HG03175 (cell line): ENCODE data around the gene SLC2A5.

ENCODE experiments used
- ATAC-seq: cut with Tn5 transposase; IDR thresholded peaks from one replicate; pipeline ENCODE4 v1.9.1; 2021; ENCODE audit warnings: mild to moderate bottlenecking, moderate library complexity; ENCODE audit not compliant: unreplicated experiment

SLC2A5 gene

DNA sequence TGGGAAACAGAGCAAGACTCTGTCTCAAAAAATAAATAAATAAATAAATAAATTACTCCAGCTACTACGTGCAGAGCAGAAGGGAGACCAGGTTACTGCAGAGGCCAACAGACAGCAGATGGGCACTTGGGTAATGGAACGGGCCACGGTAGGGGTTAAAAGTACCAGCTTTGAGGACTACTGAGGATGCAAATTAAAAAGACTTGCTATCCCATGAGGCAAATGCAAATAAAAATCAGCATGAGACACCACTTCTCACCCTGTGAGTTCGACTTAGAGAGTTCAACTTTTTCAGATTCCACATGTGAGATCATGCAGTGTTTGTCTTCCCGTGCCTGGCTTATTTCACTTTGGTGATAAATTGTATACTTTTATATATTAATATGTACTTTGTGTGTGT lies 6.6 kb downstream of the SLC2A5 start:
- ATAC-seq: no peak

GRCh38 chr1:9062021-9062471 lies 7.4 kb downstream of the SLC2A5 start:
- no peak for ATAC-seq

GRCh38 chr1:9061252-9061960 lies 8.0 kb downstream of the SLC2A5 start:
- no peak for ATAC-seq

DNA sequence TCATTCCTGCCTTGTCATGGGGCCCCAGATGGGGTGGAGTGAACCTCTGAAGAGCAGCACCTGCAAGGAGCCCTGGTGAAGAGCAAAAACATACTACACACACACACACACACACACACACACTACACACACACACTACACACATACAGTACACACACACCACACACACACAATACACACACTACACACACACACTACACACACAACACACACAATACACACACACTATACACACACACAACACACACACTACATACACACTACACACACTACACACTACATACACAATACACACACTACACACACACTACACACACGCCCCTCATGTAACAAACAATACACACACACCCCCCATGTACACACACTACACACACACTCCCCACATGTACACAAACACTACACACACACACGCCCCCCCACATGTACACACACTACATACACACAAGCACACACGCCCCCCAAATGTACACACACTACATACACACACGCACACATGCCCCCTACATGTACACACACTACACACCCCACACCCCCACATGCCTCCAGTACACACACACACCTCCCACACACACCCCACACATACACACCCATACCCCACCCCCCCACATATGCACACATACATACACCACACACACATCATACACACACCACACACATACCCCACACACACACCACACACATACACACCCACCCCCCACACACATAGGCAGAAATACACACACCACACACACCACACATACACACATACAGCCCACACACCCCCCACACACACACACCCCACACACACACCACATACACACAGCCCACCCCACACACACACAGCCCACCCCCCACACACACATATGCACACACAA lies 9.3 kb downstream of the SLC2A5 start:
- no peak for ATAC-seq

GRCh38 chr1:9058465-9058864 lies 11.0 kb downstream of the SLC2A5 start:
- no peak for ATAC-seq

DNA sequence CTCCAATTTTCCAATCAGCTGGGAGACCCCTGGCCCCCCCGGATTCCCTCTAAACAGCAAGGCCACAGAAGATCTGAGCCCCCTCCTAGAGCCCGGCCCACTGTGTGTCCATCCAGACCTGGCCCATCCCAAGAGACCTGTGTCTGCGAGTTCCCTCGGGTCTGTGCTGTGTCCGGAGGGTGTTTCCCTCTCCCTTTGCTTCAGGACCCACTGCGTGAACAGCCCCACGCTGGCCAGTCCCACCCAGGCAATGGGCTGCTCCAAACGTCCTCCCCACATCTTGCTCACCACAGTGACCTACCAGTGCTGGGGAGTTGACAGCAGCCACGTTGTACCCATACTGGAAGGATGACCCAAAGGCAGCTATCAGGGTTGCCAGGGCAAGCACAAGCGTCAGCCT lies 11.6 kb downstream of the SLC2A5 start:
- no peak for ATAC-seq

DNA sequence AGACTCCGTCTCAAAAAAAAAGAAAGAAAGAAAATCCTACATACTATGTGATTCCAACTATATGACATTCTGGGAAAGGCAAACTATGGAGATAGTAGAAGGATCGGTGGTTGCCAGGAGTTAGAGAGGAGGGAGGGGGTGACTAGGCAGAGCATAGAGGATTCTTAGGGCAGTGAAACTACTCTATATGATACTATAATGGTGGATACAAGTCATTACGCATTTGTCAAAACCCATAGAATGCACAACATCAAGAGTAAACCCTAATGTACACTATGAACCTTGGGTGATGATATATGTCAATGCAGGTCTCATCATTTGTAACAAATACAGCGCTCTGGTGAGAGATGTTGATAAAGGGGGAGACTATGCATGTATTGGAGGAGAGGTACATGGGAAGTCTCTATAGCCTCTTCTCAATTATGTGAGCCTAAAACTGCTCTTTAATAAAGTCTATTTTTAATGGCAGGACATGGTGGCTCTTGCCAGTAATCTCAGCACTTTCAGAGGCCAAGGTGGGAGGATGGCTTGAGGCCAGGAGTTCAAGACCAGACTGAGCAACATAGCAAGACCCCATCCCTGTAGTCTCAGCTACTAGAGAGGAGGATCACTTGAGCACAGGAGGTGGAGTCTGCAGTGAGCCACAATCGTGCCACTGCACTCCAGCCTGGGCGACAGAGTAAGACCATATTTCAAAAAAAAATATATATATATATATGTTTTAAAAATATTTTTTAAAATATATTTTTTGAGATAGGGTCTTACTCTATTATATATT lies 17.0 kb downstream of the SLC2A5 start:
- no peak for ATAC-seq

DNA sequence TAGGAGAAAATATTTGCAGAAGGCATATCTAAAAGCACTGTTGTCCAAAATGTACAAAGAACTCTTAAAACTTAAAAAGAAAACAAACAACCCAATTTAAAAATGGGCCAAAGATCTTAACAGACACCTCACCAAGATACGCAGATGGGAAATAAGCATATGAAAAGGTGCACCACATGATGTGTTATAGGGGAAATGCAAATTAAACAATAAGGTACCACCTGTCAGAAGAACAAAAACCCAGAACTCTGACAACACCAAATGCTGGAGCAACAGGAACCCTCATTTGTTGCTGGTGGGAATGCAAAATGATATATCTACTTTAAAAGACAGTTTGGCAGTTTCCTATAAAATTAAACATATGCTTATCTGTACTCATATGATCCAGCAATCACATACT lies 18.1 kb downstream of the SLC2A5 start:
- ATAC-seq: no peak

DNA sequence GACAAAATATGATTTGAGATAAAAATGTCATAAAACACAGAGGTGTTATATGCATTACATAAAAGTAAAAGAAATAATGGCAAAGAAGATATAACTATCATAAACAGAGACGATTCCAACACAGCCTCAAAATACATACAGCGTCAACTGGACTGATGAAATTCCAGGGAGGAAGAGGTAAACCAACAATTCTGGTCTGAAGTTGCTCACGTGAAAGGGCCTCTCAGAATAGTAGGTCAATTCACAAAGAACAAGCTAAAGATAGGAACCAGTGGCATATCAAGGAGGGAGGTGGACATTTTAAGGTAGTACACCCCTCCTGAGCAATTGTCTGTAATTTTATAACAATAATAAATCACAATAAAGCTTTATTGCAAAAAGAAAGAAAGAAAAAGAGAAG lies 18.6 kb downstream of the SLC2A5 start:
- no peak for ATAC-seq

DNA sequence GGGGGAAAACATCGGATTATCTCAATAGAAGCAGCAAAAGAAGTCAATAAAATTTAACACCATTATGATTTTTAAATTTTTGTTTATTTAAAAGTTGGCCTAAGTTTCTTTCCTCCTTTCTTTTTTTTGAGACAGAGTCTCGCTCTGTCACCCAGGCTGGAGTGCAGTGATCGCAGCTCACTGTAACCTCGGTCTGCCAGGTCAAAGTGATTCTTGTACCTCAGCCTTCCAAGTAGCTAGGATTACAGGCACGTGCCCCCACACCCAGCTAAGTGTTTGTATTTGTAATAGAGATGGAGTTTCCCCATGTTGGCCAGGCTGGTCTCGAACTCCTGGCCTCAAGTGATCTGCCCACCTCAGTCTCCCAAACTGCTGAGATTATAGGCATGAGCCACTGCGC lies 20.9 kb downstream of the SLC2A5 start:
- ATAC-seq: no peak

DNA sequence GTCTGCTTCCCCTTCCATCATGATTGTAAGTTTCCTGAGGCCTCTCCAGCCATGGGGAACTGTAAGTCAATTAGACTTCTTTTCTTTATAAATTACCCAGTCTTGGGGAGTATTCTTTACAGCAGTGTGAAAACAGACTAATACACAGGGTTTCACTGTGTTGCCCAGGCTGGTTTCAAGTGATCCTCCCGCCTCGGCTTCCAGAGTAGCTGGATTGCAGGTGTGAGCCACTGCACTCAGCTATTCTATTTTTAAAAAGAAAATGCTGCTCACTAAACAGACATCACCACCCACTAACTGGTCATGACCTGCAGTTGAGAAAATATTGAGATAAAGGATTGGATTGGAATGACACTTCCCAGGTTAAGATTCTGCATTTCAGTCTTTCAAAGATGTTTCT lies 22.4 kb downstream of the SLC2A5 start:
- ATAC-seq: no peak

DNA sequence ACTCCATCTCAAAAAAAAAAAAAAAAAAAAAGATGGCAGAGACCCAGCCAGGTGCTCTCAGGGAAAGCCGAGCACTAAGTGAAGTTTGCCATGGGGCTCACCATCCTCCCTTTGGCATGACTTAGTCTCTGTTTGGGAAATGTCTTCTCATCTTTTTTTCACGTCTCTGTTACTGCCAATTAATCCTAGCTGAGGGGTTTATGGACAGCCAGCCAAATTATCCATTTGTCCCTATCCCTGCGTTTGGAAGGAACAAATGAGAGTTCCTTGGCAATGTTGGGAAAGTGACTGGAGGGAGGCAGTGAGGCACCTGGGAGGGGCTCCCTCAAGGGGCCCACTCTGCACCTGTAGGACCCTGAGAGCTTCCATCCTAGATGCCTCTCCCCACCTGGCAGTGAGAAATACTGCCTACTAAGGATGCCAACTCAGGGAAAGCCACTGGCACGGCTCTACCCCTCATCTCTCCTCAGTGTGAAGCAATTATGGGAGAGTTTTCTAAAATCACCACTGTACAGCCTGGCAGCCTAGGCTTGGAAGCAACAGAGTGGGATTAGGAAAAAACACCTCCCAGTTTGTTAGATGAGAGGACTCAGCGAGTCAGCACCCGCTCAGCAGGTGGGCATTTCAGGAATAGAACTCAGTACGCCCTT lies 23.4 kb downstream of the SLC2A5 start:
- ATAC-seq: no peak

DNA sequence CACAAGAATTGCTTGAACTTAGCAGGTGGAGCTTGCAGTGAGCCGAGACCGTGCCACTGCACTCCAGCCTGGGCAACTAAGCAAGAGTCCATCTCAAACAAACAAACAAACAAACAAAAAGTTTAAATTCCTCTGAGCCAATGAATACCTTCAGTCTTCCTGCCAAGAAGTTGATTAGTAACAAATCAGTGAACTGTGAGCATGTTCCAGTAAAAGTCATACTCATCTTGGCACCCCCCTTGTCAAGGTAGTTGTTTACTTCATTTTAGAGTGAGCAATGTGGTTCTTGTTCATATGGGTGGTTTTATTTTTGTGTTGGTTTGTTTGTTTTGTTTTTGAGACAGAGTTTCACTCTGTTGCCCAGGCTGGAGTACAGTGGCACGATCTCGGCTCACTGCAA lies 25.2 kb downstream of the SLC2A5 start:
- no peak for ATAC-seq

GRCh38 chr1:9042272-9042671 lies 27.2 kb downstream of the SLC2A5 start:
- ATAC-seq: no peak

DNA sequence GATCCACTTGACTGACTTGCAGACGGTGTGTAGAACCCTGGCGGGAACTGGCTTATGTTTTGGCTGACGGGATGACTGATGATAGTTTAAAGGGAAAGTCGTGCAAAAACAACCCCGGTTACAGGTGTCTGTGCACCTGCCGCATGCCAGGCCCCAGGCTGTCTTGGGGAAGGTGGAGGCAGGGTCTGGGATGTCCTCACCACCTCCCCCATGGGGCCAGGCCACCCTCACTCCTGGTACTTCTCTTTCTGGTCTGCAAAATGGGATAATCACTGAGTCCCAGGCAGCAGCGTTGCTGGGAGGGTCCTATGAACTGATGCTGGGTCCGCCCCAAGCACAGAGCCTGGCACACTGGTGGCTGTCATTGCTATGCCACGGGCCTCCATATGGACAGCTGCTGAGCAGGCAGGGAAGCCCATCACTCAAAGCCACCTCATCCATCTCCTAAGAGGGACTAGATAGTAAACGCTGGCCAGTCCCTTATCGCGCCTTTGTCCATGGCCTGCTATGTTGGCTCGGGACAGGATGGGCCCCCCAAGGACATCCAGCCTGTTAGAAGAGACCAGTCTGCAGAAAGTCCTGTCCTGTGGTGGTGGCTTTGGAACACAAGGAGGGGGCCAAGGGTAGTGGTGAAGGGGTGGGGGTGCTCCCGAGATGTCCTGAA lies 28.2 kb downstream of the SLC2A5 start:
- ATAC-seq: no peak

DNA sequence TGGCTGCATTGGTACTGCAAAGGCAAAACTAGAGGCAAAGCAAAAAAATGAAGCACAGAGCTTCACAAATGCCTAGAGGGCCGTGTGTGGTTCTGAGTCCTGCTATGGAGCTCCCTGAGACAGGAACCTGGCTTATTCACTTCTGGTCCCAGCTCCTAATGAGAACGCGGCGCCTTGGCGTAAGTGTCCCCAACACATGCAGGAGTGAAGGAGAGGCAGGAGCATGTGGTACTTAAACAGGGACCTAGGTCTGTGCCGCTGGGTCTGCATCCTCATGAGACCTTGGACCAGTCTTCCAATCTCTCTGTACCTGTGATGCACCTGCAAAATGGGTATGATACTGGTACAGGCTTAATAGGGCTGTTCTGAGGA lies 28.8 kb downstream of the SLC2A5 start:
- ATAC-seq: no peak

- ATAC-seq: no peak
These were observed 29.4 kb downstream of the SLC2A5 start for GRCh38 chr1:9039761-9040658.

DNA sequence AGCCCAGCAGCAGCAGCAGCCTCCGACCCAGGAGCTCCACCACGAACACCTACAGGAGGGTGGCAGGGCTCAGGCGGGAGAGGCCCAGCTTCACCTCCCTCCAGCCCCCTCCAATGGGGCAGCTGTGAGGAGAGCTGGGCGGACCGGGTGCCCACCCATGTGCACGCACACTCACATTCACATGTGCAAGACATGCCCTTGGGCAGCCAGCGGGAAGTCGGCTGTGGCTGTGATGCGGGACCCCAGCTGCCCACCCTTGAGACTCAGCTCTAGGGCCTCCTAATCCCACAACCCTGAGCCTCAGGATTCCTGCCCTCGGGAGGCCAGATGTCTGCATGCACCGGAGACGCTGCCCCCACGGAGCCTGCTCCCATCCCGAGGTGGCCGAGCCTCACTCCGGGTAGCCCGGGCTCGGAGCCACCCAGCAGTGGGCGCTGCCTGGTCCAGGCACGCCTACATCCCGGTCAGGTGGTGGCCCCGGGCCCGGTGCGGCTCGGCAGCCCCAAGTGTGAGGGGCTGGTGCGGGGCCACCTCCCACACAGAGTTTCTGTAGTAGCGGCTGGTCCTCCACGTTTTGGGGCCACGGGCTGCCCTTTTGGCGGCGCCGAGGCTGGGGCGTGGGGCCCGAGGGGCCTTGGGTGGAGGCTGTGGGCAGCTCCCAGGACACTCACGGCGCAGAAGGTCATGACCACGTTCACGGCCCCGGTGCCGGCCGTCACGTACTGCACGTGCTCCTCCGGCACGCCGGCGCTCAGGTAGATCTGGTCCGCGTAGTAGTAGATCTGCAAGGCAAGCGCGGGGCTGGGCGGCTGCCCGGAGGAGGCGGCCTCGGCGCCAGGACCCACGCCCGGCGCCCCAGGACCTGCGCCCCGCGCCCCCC lies 30.3 kb downstream of the SLC2A5 start:
- no peak for ATAC-seq

- ATAC-seq: no peak
These were observed 31.1 kb downstream of the SLC2A5 start for GRCh38 chr1:9038338-9038650.
